Lower leg skin (tissue), 3 donors: ENCODE data around the gene SPSB4.

Experiments
- POLR2A ChIP-seq, 2 donors: fragments of 450-650 bp; IDR thresholded peaks; one replicate each; pipeline ENCODE4 v1.6.1; 2016 to 2017; ENCODE audit warnings: antibody characterized with exemption in 2 of 2, mild to moderate bottlenecking in 1 of 2, moderate library complexity in 1 of 2
- TF ChIP-seq, protein P1 (sequence below), 3 donors: fragments of 450-650 bp; IDR thresholded peaks; one replicate each; pipeline ENCODE4 v1.5.1; 2016; ENCODE audit warnings: antibody characterized with exemption in 3 of 3, mild to moderate bottlenecking in 3 of 3, moderate library complexity in 2 of 3

DNA sequence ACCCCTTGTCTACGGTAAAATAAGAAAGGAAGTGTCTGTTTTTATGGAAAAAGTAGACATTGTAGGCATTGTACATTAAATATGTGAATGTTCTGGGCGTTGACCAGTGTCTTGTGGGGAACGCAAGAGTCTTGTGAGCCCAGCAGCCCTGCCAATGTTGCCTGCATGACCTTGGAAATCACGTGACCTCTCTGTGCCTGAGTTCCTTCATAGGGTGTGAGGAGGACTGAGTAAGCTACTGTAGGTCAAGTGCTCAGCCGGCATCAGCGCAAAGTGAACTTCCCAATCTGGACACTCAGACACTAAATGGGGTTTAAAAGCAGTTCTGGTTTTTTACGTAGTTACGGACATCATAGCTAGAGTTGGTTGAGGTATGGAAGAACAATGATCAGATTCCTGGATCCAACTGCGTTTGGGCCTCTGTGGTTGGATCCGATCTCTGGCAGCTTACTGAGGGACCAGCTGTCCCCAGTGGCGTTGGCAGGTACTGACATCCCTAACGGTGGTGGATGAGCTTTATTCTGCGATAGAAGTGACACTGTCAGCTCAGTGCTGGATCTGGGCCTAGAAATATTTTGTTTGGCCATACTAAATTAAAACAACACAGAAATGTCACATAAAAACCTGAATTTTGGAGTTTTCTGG, 63.8 kb downstream of the SPSB4 start:
- TF ChIP-seq, protein P1, sequence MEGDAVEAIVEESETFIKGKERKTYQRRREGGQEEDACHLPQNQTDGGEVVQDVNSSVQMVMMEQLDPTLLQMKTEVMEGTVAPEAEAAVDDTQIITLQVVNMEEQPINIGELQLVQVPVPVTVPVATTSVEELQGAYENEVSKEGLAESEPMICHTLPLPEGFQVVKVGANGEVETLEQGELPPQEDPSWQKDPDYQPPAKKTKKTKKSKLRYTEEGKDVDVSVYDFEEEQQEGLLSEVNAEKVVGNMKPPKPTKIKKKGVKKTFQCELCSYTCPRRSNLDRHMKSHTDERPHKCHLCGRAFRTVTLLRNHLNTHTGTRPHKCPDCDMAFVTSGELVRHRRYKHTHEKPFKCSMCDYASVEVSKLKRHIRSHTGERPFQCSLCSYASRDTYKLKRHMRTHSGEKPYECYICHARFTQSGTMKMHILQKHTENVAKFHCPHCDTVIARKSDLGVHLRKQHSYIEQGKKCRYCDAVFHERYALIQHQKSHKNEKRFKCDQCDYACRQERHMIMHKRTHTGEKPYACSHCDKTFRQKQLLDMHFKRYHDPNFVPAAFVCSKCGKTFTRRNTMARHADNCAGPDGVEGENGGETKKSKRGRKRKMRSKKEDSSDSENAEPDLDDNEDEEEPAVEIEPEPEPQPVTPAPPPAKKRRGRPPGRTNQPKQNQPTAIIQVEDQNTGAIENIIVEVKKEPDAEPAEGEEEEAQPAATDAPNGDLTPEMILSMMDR (IDR thresholded peaks at IDR 0.05) = no peak
- no peak for TF ChIP-seq POLR2A (IDR thresholded peaks at IDR 0.05)
